GM21515 (cell line): ENCODE results near the gene CSNK1A1L.
A peak's percentile ranks its signal among the peaks of the same experiment; 100 is the strongest.

Source experiments
- ATAC-seq: cut with Tn5 transposase; IDR thresholded peaks from one replicate; pipeline ENCODE4 v1.9.1; 2021; ENCODE audit not compliant: unreplicated experiment

Gene CSNK1A1L

GRCh38 chr13:37107456-37107855 is 2.0 kb upstream of the CSNK1A1L start:
- no peak for ATAC-seq

- ATAC-seq: no peak
Observed at GRCh38 chr13:37106642-37107041, 1.2 kb upstream of the CSNK1A1L start.

- ATAC-seq: no peak
Observed at GRCh38 chr13:37102896-37103295, 2.6 kb downstream of the CSNK1A1L start.

GRCh38 chr13:37101201-37101600 is 4.3 kb downstream of the CSNK1A1L start:
- ATAC-seq: no peak

GRCh38 chr13:37100731-37101130 is 4.7 kb downstream of the CSNK1A1L start:
- ATAC-seq: no peak

GRCh38 chr13:37097076-37097475 is 8.4 kb downstream of the CSNK1A1L start:
- no peak for ATAC-seq

- no peak for ATAC-seq
Observed at GRCh38 chr13:37094840-37095239, 10.6 kb downstream of the CSNK1A1L start.

GRCh38 chr13:37094099-37094498 is 11.4 kb downstream of the CSNK1A1L start:
- ATAC-seq: no peak

- no peak for ATAC-seq
Observed at GRCh38 chr13:37091835-37092234, 13.6 kb downstream of the CSNK1A1L start.

- no peak for ATAC-seq
Observed at GRCh38 chr13:37090912-37091311, 14.6 kb downstream of the CSNK1A1L start.

GRCh38 chr13:37089495-37089894 is 16.0 kb downstream of the CSNK1A1L start:
- no peak for ATAC-seq

GRCh38 chr13:37087486-37087885 is 18.0 kb downstream of the CSNK1A1L start:
- ATAC-seq: no peak

GRCh38 chr13:37085606-37086005 is 19.9 kb downstream of the CSNK1A1L start:
- ATAC-seq: no peak

GRCh38 chr13:37076818-37077217 is 28.6 kb downstream of the CSNK1A1L start:
- no peak for ATAC-seq

GRCh38 chr13:37075164-37075563 is 30.3 kb downstream of the CSNK1A1L start:
- no peak for ATAC-seq

GRCh38 chr13:37074703-37075102 is 30.8 kb downstream of the CSNK1A1L start:
- no peak for ATAC-seq

GRCh38 chr13:37072024-37072423 is 33.4 kb downstream of the CSNK1A1L start:
- no peak for ATAC-seq

GRCh38 chr13:37070956-37071355 is 34.5 kb downstream of the CSNK1A1L start:
- ATAC-seq: no peak

GRCh38 chr13:37070145-37070695 is 35.2 kb downstream of the CSNK1A1L start:
- no peak for ATAC-seq

- no peak for ATAC-seq
Observed at GRCh38 chr13:37069597-37070103, 35.8 kb downstream of the CSNK1A1L start.

GRCh38 chr13:37068962-37069361 is 36.5 kb downstream of the CSNK1A1L start:
- no peak for ATAC-seq

GRCh38 chr13:37067874-37068273 is 37.6 kb downstream of the CSNK1A1L start:
- peak; percentile 64 for ATAC-seq

- ATAC-seq: no peak
Observed at GRCh38 chr13:37065890-37066526, 39.5 kb downstream of the CSNK1A1L start.
